Measurements from ENCODE around the gene AJM1.
"Not testable (repeated sequence)": the region's sequence is repeated elsewhere in the genome, so short reads cannot be mapped to it uniquely, and the experiment has no call there.

Gene AJM1

DNA sequence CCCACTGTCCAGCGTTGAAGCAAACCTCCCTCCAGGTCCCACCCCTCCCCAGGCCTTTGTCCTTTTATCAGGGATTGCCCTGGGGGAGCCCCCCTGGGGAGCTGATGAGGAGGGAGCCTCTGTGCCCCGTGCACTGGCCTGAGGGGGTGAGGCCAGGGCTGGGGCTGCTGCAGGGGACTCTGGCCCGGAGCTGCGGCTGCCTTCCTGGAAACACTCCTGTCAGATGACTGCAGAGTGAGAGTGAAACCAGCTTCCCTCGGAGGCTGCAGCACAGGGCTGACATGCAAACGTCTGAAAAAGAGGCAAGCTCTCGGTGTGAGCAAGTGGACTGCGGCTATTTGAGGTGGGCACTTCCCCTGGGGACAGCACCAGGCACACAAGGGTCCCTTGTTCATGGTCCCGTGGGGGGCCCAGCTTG, 39.4 kb downstream of the AJM1 start:
- peak overlapping the region; percentile 59 for H3K9ac ChIP-seq
- peaks cover 20% of the 10 kb centered on the region; the same call in 1 of the 2 replicates for H3K79me2 ChIP-seq (ENCODE audit: insufficient read depth, low read depth)
- no peaks in the 10 kb centered on the region for H3K27me3 ChIP-seq (ENCODE audit: insufficient read depth, low read depth)
- no peaks in the 10 kb centered on the region for H4K20me1 ChIP-seq (ENCODE audit: insufficient read depth)
- TF ChIP-seq, protein P1, sequence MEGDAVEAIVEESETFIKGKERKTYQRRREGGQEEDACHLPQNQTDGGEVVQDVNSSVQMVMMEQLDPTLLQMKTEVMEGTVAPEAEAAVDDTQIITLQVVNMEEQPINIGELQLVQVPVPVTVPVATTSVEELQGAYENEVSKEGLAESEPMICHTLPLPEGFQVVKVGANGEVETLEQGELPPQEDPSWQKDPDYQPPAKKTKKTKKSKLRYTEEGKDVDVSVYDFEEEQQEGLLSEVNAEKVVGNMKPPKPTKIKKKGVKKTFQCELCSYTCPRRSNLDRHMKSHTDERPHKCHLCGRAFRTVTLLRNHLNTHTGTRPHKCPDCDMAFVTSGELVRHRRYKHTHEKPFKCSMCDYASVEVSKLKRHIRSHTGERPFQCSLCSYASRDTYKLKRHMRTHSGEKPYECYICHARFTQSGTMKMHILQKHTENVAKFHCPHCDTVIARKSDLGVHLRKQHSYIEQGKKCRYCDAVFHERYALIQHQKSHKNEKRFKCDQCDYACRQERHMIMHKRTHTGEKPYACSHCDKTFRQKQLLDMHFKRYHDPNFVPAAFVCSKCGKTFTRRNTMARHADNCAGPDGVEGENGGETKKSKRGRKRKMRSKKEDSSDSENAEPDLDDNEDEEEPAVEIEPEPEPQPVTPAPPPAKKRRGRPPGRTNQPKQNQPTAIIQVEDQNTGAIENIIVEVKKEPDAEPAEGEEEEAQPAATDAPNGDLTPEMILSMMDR (conservative IDR thresholded peaks at IDR 0.05; ENCODE audit: low read depth, low read length), result no peak
- H3K4me2 ChIP-seq, result peak overlapping the region; percentile 98
- H2AFZ ChIP-seq (ENCODE audit: low read depth), result peak overlapping the region; percentile 77
- H3K4me1 ChIP-seq (ENCODE audit: low read depth, poor library complexity, severe bottlenecking), result peaks cover 54% of the 10 kb centered on the region
- H3K36me3 ChIP-seq (ENCODE audit: insufficient read depth), result no peaks in the 10 kb centered on the region
- H3K27ac ChIP-seq, result peak overlapping the region; percentile 96
- no peak overlapping the region for H3K4me3 ChIP-seq (IDR thresholded peaks at IDR 0.05; ENCODE audit: insufficient read depth, low read depth, low read length)

DNA sequence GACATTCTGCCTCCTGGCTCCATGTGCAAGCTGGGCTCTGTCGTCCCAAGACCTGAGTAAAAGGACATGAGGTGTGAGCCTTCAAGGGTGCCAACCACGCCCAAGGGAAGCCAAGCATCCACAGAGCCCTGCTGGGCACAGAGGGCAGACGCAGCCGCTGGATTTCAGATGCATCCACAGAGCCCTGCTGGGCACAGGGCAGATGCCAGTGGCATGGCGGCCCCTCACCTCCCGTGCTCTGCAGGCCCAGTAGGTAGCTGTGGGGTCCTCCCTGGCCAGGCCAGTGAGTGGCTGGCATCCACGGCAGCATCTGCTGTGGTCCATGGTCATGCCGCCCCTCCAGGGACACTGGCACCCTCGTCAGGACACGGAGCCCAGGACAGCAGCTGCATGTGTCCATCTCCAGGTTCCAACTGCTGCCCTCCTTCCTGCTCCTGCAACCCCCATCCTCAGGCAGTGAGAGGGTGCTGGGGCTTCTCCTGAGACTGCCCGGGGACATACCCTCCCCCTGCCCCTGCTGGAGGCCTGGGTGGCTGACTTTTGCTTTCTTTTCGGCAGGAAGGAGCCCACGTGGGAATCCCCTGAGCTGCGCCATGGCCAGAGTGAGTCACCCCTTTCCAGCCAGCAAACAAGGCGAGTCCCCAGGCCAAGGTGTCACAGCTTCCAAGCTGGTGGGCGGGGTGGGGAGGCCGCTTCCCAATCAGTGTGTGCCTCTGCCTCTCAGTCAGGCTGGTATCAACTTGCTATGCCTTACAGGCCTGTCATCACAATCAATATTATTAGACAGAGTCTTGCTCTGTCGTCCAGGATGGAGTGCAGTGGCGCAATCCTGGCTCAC, 40.0 kb downstream of the AJM1 start:
- Histone ChIP-seq H3K27ac (peak overlapping the region; percentile 96), H3K36me3 (ENCODE audit: insufficient read depth) (no peaks in the 10 kb centered on the region), H4K20me1 (ENCODE audit: insufficient read depth) (no peaks in the 10 kb centered on the region), H3K4me2 (peak overlapping the region; percentile 98), H2AFZ (ENCODE audit: low read depth) (peak overlapping the region; percentile 77), H3K4me3 (IDR thresholded peaks at IDR 0.05; ENCODE audit: insufficient read depth, low read depth, low read length) (no peak overlapping the region), H3K9ac (peak overlapping the region; percentile 59), H3K27me3 (ENCODE audit: insufficient read depth, low read depth) (no peaks in the 10 kb centered on the region), H3K79me2 (ENCODE audit: insufficient read depth, low read depth) (peaks cover 26% of the 10 kb centered on the region; the same call in 1 of the 2 replicates), H3K4me1 (ENCODE audit: low read depth, poor library complexity, severe bottlenecking) (peaks cover 54% of the 10 kb centered on the region)
- TF ChIP-seq, protein P1 (conservative IDR thresholded peaks at IDR 0.05; ENCODE audit: low read depth, low read length), result peak; percentile 17; the same call in 1 of the 2 replicates

DNA sequence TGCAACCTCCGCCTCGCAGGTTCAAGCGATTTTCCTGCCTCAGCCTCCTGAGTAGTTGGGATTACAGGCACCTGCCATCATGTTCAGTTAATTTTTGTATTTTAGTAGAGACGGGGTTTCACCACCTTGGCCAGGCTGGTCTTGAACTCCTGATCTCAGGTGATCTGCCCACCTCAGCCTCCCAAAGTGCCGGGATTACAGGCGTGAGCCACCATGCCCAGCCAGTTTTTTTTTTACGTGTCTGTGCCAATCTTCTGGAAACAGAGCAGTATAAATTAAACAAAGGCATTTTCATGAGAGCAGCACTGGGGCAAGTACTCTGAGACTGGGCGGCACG, 40.6 kb downstream of the AJM1 start:
- not testable (repeated sequence) for H3K27me3 ChIP-seq (ENCODE audit: insufficient read depth, low read depth); H4K20me1 ChIP-seq (ENCODE audit: insufficient read depth); H3K4me3 ChIP-seq (IDR thresholded peaks at IDR 0.05; ENCODE audit: insufficient read depth, low read depth, low read length); H3K36me3 ChIP-seq (ENCODE audit: insufficient read depth)
- Histone ChIP-seq H3K9ac (peak overlapping the region; percentile 59; the same call in 1 of the 2 replicates), H2AFZ (ENCODE audit: low read depth) (peak overlapping the region; percentile 77; the same call in 1 of the 2 replicates), H3K27ac (peak overlapping the region; percentile 96), H3K79me2 (ENCODE audit: insufficient read depth, low read depth) (peaks cover 32% of the 10 kb centered on the region), H3K4me2 (peak overlapping the region; percentile 98), H3K4me1 (ENCODE audit: low read depth, poor library complexity, severe bottlenecking) (peaks cover 59% of the 10 kb centered on the region)

DNA sequence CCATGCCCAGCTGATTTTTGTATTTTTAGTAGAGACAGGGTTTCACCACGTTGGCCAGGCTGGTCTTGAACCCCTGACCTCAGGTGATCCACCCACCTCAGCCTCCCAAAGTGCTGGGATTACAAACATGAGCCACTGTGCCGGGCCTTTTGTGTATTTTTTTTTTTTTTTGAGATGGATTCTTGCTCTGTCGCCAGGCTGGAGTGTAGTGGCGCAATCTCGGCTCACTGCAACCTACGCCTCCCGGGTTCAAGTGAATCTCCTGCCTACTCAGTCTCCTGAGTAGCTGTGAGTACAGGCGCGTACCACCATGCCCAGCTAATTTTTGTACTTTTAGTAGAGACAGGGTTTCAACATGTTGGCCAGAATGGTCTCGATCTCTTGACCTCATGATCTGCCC, 41.4 kb downstream of the AJM1 start:
- not testable (repeated sequence) for H3K4me3 ChIP-seq (IDR thresholded peaks at IDR 0.05; ENCODE audit: insufficient read depth, low read depth, low read length); H3K4me2 ChIP-seq; H4K20me1 ChIP-seq (ENCODE audit: insufficient read depth); H2AFZ ChIP-seq (ENCODE audit: low read depth); H3K36me3 ChIP-seq (ENCODE audit: insufficient read depth); H3K27me3 ChIP-seq (ENCODE audit: insufficient read depth, low read depth); H3K9ac ChIP-seq
- Histone ChIP-seq H3K4me1 (ENCODE audit: low read depth, poor library complexity, severe bottlenecking) (peaks cover 66% of the 10 kb centered on the region), H3K79me2 (ENCODE audit: insufficient read depth, low read depth) (peaks cover 39% of the 10 kb centered on the region), H3K27ac (peak overlapping the region; percentile 96; the same call in 1 of the 2 replicates)

DNA sequence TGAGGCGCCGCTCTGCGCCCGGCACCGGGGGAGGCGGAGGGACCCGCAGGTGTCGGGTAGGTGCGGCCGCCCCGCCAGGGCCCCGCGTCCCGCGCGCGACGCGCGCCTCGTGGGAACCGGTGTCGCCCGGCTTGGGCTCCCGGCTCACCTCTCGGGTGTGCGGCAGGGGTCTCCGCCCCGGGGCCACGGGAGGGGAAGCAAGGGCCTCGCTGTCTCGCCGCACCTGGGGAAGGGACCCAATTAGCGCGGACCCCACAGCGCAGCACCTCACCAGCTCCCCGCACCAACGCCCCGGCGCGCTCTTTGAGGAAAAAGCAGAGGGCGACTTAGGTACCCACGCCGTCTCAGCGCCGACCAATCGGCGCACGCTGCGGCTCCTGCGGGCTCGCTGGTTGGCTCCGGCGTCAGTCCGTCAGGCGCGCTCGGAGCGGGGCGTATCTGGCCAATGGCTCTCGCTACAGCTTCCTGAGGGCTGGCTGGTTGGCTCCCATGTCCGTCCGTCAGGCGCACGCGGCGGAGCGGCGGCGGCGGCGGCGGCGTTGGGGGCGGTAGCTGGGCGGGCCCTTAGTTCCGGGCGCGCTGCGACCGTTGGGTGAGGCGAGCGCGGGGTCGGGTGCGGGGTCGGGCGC, 43.8 kb downstream of the AJM1 start, which contains the start of gene TRAF2:
Gene TRAF2 (plus strand): TSS at position 567 of the 629 bp plus-strand sequence. CDS start 12,225 bp downstream, outside the sequence.
- Histone ChIP-seq H3K36me3 (ENCODE audit: insufficient read depth) (no peaks in the 10 kb centered on the region), H3K27me3 (ENCODE audit: insufficient read depth, low read depth) (no peaks in the 10 kb centered on the region), H3K4me3 (IDR thresholded peaks at IDR 0.05; ENCODE audit: insufficient read depth, low read depth, low read length) (no peak within 1 kb of the TSS), H4K20me1 (ENCODE audit: insufficient read depth) (no peaks in the 10 kb centered on the region; the same call in 1 of the 2 replicates), H3K9ac (peak within 1 kb of the TSS; percentile 90), H2AFZ (ENCODE audit: low read depth) (peak within 1 kb of the TSS; percentile 38), H3K27ac (peak within 1 kb of the TSS; percentile 86), H3K79me2 (ENCODE audit: insufficient read depth, low read depth) (peaks cover 63% of the 10 kb centered on the region), H3K4me2 (peak within 1 kb of the TSS; percentile 94), H3K4me1 (ENCODE audit: low read depth, poor library complexity, severe bottlenecking) (peaks cover 58% of the 10 kb centered on the region)
- TF ChIP-seq, protein P1 (conservative IDR thresholded peaks at IDR 0.05; ENCODE audit: low read depth, low read length), result no peak

Data from KMS-11 (cell line).